IgD-negative memory B cell (primary cell): Measurements from ENCODE around the gene HSH2D. TPM values are rescaled to one million over a fixed set of nuclear protein-coding genes. Genes with fewer than 3 reads are reported as not detected.

Experiments used
- H3K27ac Mint-ChIP-seq, 3 donors: one replicate each; pipeline ENCODE4 v1.8.0; 2020 to 2022; ENCODE audit warnings: mild to moderate bottlenecking in 3 of 3, mixed read lengths in 3 of 3, moderate library complexity in 1 of 3
- H3K27me3 Mint-ChIP-seq: one replicate; pipeline ENCODE4 v1.8.0; 2021; ENCODE audit warnings: mixed read lengths
- H3K36me3 Mint-ChIP-seq: one replicate; pipeline ENCODE4 v1.8.0; 2020; ENCODE audit warnings: mild to moderate bottlenecking, mixed read lengths
- H3K4me1 Mint-ChIP-seq, 3 donors: one replicate each; pipeline ENCODE4 v1.8.0; 2020 to 2022; ENCODE audit warnings: mixed read lengths in 3 of 3, mild to moderate bottlenecking in 1 of 3
- H3K4me3 Mint-ChIP-seq, 4 donors: one replicate each; pipeline ENCODE4 v1.8.0; 2020 to 2022; ENCODE audit warnings: mild to moderate bottlenecking in 4 of 4, mixed read lengths in 4 of 4, moderate library complexity in 3 of 4
- H3K9me3 Mint-ChIP-seq, 3 donors: one replicate each; pipeline ENCODE4 v1.8.0; 2020 to 2021; ENCODE audit warnings: mixed read lengths in 3 of 3, mild to moderate bottlenecking in 1 of 3
- polyA plus RNA-seq: library from polyadenylated mRNA; unstranded; fragments of 300-500 nt; fragmentation: Illumina TruSeq; gene quantifications from one replicate; pipeline ENCODE4 v1.2.3, GENCODE V29; 2021

Gene HSH2D
- polyA plus RNA-seq, 1 donor from 2014 or later, result 122 TPM

GRCh38 chr19:16202320-16203255, 59.1 kb downstream of the HSH2D start:
- H3K4me3 Mint-ChIP-seq, result peak overlapping the region; percentile 38 to 82 (median 60)
- H3K4me1 Mint-ChIP-seq, result peaks cover 19 to 32% (median 22%) of the 10 kb centered on the region in 3 donors
- H3K27ac Mint-ChIP-seq, result peak overlapping the region in 2 of 3 donors; percentile 87
- H3K27me3 Mint-ChIP-seq, result no peaks in the 10 kb centered on the region
- peaks cover 3% of the 10 kb centered on the region for H3K36me3 Mint-ChIP-seq
- no peaks in the 10 kb centered on the region for H3K9me3 Mint-ChIP-seq

- no peaks in the 10 kb centered on the region for H3K27me3 Mint-ChIP-seq
- H3K36me3 Mint-ChIP-seq, result peaks cover 3% of the 10 kb centered on the region
- H3K4me1 Mint-ChIP-seq, result peaks cover 17 to 31% (median 20%) of the 10 kb centered on the region in 3 donors
- no peaks in the 10 kb centered on the region for H3K9me3 Mint-ChIP-seq
- H3K4me3 Mint-ChIP-seq, result peak overlapping the region in 2 of 4 donors; percentile 21 to 71
- H3K27ac Mint-ChIP-seq, result peak overlapping the region in 1 of 3 donors; percentile 87
These were observed 59.9 kb downstream of the HSH2D start for GRCh38 chr19:16203256-16204004.

- Mint-ChIP-seq H3K9me3 (no peaks in the 10 kb centered on the region), H3K4me3 (no peak overlapping the region), H3K4me1 (peaks cover 17 to 27% (median 18%) of the 10 kb centered on the region in 3 donors), H3K36me3 (peaks cover 3% of the 10 kb centered on the region), H3K27ac (peak overlapping the region in 1 of 3 donors; percentile 87), H3K27me3 (no peaks in the 10 kb centered on the region)
These were observed 60.5 kb downstream of the HSH2D start for GRCh38 chr19:16204005-16204294.

- no peak overlapping the region for H3K4me3 Mint-ChIP-seq
- H3K36me3 Mint-ChIP-seq, result peaks cover 10% of the 10 kb centered on the region
- no peaks in the 10 kb centered on the region for H3K9me3 Mint-ChIP-seq
- no peaks in the 10 kb centered on the region for H3K27me3 Mint-ChIP-seq
- peaks cover 11 to 18% (median 17%) of the 10 kb centered on the region in 3 donors for H3K4me1 Mint-ChIP-seq
- peak overlapping the region in 1 of 3 donors; percentile 45 for H3K27ac Mint-ChIP-seq
These were observed 61.9 kb downstream of the HSH2D start for GRCh38 chr19:16205205-16206045.

- peak overlapping the region in 1 of 3 donors; percentile 45 for H3K27ac Mint-ChIP-seq
- H3K4me1 Mint-ChIP-seq, result peaks cover 5 to 13% (median 11%) of the 10 kb centered on the region in 3 donors
- no peaks in the 10 kb centered on the region for H3K27me3 Mint-ChIP-seq
- H3K4me3 Mint-ChIP-seq, result no peak overlapping the region
- peaks cover 7% of the 10 kb centered on the region for H3K36me3 Mint-ChIP-seq
- no peaks in the 10 kb centered on the region for H3K9me3 Mint-ChIP-seq
These were observed 62.6 kb downstream of the HSH2D start for GRCh38 chr19:16206046-16206605.

GRCh38 chr19:16206637-16207036, 63.2 kb downstream of the HSH2D start:
- H3K36me3 Mint-ChIP-seq, result peaks cover 7% of the 10 kb centered on the region
- H3K4me3 Mint-ChIP-seq, result no peak overlapping the region
- peaks cover 4 to 12% (median 12%) of the 10 kb centered on the region in 3 donors for H3K4me1 Mint-ChIP-seq
- H3K9me3 Mint-ChIP-seq, result no peaks in the 10 kb centered on the region
- peak overlapping the region in 1 of 3 donors; percentile 18 for H3K27ac Mint-ChIP-seq
- no peaks in the 10 kb centered on the region for H3K27me3 Mint-ChIP-seq

GRCh38 chr19:16207063-16207462, 63.6 kb downstream of the HSH2D start:
- Mint-ChIP-seq H3K4me1 (peaks cover 4 to 16% (median 16%) of the 10 kb centered on the region in 3 donors), H3K4me3 (no peak overlapping the region), H3K9me3 (no peaks in the 10 kb centered on the region), H3K27me3 (no peaks in the 10 kb centered on the region), H3K36me3 (peaks cover 12% of the 10 kb centered on the region), H3K27ac (no peak overlapping the region)

GRCh38 chr19:16207490-16208025, 64.1 kb downstream of the HSH2D start:
- peaks cover 15% of the 10 kb centered on the region for H3K36me3 Mint-ChIP-seq

More at GRCh38 chr19:16207490-16208025, 64.1 kb downstream of the HSH2D start:
- Mint-ChIP-seq H3K4me1 (peaks cover 5 to 17% (median 15%) of the 10 kb centered on the region in 3 donors), H3K4me3 (no peak overlapping the region), H3K27me3 (no peaks in the 10 kb centered on the region), H3K27ac (no peak overlapping the region), H3K9me3 (no peaks in the 10 kb centered on the region)

Other genes starting within 250 kb of the HSH2D start
- not detected for gene CYP4F2, start 245.6 kb upstream of the HSH2D start, polyA plus RNA-seq
- not detected for gene CYP4F11, start 209.2 kb upstream of the HSH2D start, polyA plus RNA-seq
- not detected for gene OR10H4, start 194.7 kb upstream of the HSH2D start, polyA plus RNA-seq
- gene TPM4, start 67.2 kb upstream of the HSH2D start, polyA plus RNA-seq, result 88.1 TPM
- 132 TPM for gene RAB8A, start 31.8 kb upstream of the HSH2D start, polyA plus RNA-seq
- not detected for gene CIB3, start 29.8 kb downstream of the HSH2D start, polyA plus RNA-seq
- 123 TPM for gene FAM32A, start 41.7 kb downstream of the HSH2D start, polyA plus RNA-seq
- gene AP1M1, start 54.2 kb downstream of the HSH2D start, polyA plus RNA-seq, result 130 TPM
- gene KLF2, start 181.1 kb downstream of the HSH2D start, polyA plus RNA-seq, result 199 TPM